Lower leg skin (tissue), 3 donors: ENCODE data around the gene NEDD4L.

Source experiments
- POLR2A ChIP-seq, 2 donors: fragments of 450-650 bp; IDR thresholded peaks; one replicate each; pipeline ENCODE4 v1.6.1; 2016 to 2017; ENCODE audit warnings: antibody characterized with exemption in 2 of 2, mild to moderate bottlenecking in 1 of 2, moderate library complexity in 1 of 2
- TF ChIP-seq, protein P1 (sequence below), 3 donors: fragments of 450-650 bp; IDR thresholded peaks; one replicate each; pipeline ENCODE4 v1.5.1; 2016; ENCODE audit warnings: antibody characterized with exemption in 3 of 3, mild to moderate bottlenecking in 3 of 3, moderate library complexity in 2 of 3

DNA sequence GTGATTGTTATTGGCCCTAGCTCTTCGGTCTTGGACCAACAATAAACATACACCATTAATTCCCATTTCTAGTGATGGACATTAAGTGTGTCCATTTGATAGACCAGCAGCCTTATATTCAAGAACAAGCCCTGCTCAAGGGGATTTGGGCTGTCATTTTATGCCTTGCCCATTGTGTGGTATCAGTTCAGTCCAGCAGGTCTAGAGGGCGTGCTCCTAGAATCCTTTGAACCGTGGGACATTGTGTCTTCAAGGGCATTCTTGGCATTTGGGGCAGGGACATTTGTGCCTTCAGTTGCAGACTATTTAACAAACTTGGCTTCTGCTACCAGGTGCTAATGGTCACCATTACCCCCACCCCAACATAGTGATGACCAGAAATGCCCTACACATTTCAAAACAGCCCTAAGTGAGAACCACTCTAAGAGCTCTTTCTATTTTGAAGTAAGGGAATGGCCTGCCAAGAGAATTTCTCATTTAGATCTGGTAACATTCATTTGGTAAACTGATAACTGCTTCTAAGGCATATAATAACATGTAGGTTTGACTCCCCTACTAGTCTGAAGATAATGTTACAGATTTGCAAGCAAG, 300.1 kb downstream of the NEDD4L start:
- TF ChIP-seq, protein P1, sequence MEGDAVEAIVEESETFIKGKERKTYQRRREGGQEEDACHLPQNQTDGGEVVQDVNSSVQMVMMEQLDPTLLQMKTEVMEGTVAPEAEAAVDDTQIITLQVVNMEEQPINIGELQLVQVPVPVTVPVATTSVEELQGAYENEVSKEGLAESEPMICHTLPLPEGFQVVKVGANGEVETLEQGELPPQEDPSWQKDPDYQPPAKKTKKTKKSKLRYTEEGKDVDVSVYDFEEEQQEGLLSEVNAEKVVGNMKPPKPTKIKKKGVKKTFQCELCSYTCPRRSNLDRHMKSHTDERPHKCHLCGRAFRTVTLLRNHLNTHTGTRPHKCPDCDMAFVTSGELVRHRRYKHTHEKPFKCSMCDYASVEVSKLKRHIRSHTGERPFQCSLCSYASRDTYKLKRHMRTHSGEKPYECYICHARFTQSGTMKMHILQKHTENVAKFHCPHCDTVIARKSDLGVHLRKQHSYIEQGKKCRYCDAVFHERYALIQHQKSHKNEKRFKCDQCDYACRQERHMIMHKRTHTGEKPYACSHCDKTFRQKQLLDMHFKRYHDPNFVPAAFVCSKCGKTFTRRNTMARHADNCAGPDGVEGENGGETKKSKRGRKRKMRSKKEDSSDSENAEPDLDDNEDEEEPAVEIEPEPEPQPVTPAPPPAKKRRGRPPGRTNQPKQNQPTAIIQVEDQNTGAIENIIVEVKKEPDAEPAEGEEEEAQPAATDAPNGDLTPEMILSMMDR (IDR thresholded peaks at IDR 0.05), result no peak
- TF ChIP-seq POLR2A (IDR thresholded peaks at IDR 0.05), result no peak
